ENCODE data around the gene KAZN. TPM values are rescaled to one million over a fixed set of nuclear protein-coding genes. Genes with fewer than 3 reads are reported as not detected.

The KAZN gene
- total RNA-seq, 1 experiment from 2014 or later = 15.6 TPM

GRCh38 chr1:14999441-14999840, 401.0 kb downstream of the KAZN start:
- Histone ChIP-seq H3K79me2 (ENCODE audit: low read depth) (no peaks in the 10 kb centered on the region), H3K4me2 (no peak overlapping the region), H2AFZ (no peak overlapping the region), H3K4me3 (no peak overlapping the region), H4K20me1 (ENCODE audit: insufficient read depth) (no peaks in the 10 kb centered on the region), H3K36me3 (ENCODE audit: low read depth) (no peaks in the 10 kb centered on the region), H3K9me2 (ENCODE audit: insufficient read depth) (no peaks in the 10 kb centered on the region), H3K9me3 (ENCODE audit: insufficient read depth, low read depth) (no peaks in the 10 kb centered on the region), H3K4me1 (replicated peaks; ENCODE audit: insufficient read depth) (no peaks in the 10 kb centered on the region), H3K27me3 (ENCODE audit: insufficient read depth, low read depth) (no peaks in the 10 kb centered on the region), H3K27ac (no peak overlapping the region), H3F3A (ENCODE audit: insufficient read depth, low read depth) (no peaks in the 10 kb centered on the region)
- DNase-seq = no peak
- no TSS peak for BruUV-seq (replicated peaks)
- intact Hi-C loops (cut with micrococcal nuclease; ENCODE audit: unreplicated experiment) = no loop called here
- CTCF ChIA-PET = no interaction called here
- TF ChIP-seq CTCF (conservative IDR thresholded peaks at IDR 0.05) (no peak), EZH2 (IDR thresholded peaks at IDR 0.05; ENCODE audit: low read depth) (no peak)
- POLR2A ChIA-PET (ENCODE audit: unreplicated experiment) = no interaction called here

GRCh38 chr1:15000030-15000429, 401.5 kb downstream of the KAZN start:
- Histone ChIP-seq H3K27ac (no peak overlapping the region), H3K79me2 (ENCODE audit: low read depth) (no peaks in the 10 kb centered on the region), H3K27me3 (ENCODE audit: insufficient read depth, low read depth) (no peaks in the 10 kb centered on the region), H4K20me1 (ENCODE audit: insufficient read depth) (no peaks in the 10 kb centered on the region), H2AFZ (no peak overlapping the region), H3K9me3 (ENCODE audit: insufficient read depth, low read depth) (no peaks in the 10 kb centered on the region), H3K4me3 (no peak overlapping the region), H3K9me2 (ENCODE audit: insufficient read depth) (no peaks in the 10 kb centered on the region), H3K4me1 (replicated peaks; ENCODE audit: insufficient read depth) (no peaks in the 10 kb centered on the region), H3K36me3 (ENCODE audit: low read depth) (no peaks in the 10 kb centered on the region), H3K4me2 (no peak overlapping the region), H3F3A (ENCODE audit: insufficient read depth, low read depth) (no peaks in the 10 kb centered on the region)
- ChIA-PET CTCF (no interaction called here), POLR2A (ENCODE audit: unreplicated experiment) (no interaction called here)
- no peak for DNase-seq
- intact Hi-C loops (cut with micrococcal nuclease; ENCODE audit: unreplicated experiment) = no loop called here
- no peak for TF ChIP-seq EZH2 (IDR thresholded peaks at IDR 0.05; ENCODE audit: low read depth)
- TF ChIP-seq CTCF (conservative IDR thresholded peaks at IDR 0.05) = no peak
- no TSS peak for BruUV-seq (replicated peaks)

GRCh38 chr1:15000671-15001070, 402.2 kb downstream of the KAZN start:
- H3K27ac ChIP-seq = no peak overlapping the region

More at GRCh38 chr1:15000671-15001070, 402.2 kb downstream of the KAZN start:
- no peak overlapping the region for H3K4me3 ChIP-seq
- intact Hi-C loops (cut with micrococcal nuclease; ENCODE audit: unreplicated experiment) = no loop called here
- no peak for DNase-seq
- H3K4me1 ChIP-seq (replicated peaks; ENCODE audit: insufficient read depth) = no peaks in the 10 kb centered on the region
- TF ChIP-seq CTCF (conservative IDR thresholded peaks at IDR 0.05) = no peak
- TF ChIP-seq EZH2 (IDR thresholded peaks at IDR 0.05; ENCODE audit: low read depth) = no peak
- H3F3A ChIP-seq (ENCODE audit: insufficient read depth, low read depth) = no peaks in the 10 kb centered on the region
- no peaks in the 10 kb centered on the region for H3K36me3 ChIP-seq (ENCODE audit: low read depth)
- H3K27me3 ChIP-seq (ENCODE audit: insufficient read depth, low read depth) = no peaks in the 10 kb centered on the region
- no peak overlapping the region for H2AFZ ChIP-seq
- CTCF ChIA-PET = no interaction called here
- no peaks in the 10 kb centered on the region for H3K79me2 ChIP-seq (ENCODE audit: low read depth)
- no peaks in the 10 kb centered on the region for H3K9me3 ChIP-seq (ENCODE audit: insufficient read depth, low read depth)
- BruUV-seq (replicated peaks) = no TSS peak
- H3K4me2 ChIP-seq = no peak overlapping the region
- no peaks in the 10 kb centered on the region for H3K9me2 ChIP-seq (ENCODE audit: insufficient read depth)
- H4K20me1 ChIP-seq (ENCODE audit: insufficient read depth) = no peaks in the 10 kb centered on the region
- POLR2A ChIA-PET (ENCODE audit: unreplicated experiment) = no interaction called here
